Astrocyte of the spinal cord (primary cell): ENCODE data around the gene NKX2-1.
"Not testable (repeated sequence)": the region's sequence is repeated elsewhere in the genome, so short reads cannot be mapped to it uniquely, and the experiment has no call there.

Source experiments
- DNase-seq: peaks from one replicate; pipeline ENCODE4 v3.0.0; 2011; ENCODE audit warnings: low read depth, low spot score
- H3K4me3 ChIP-seq: 2 replicates; pipeline ENCODE4 v1.5.1; 2011; ENCODE audit warnings: low read depth, mild to moderate bottlenecking, low read length, moderate library complexity
- in situ Hi-C: cut with HindIII; loops from 2 replicates; pipeline ENCODE4 v1.10.0; 2017; ENCODE audit warnings: low sequenced_read_pairs
- TF ChIP-seq, protein P1 (sequence below): IDR thresholded peaks from 2 replicates; pipeline ENCODE4 v1.5.1; 2012; ENCODE audit warnings: low read depth, mild to moderate bottlenecking, low read length, inconsistent platforms

NKX2-1 gene

DNA sequence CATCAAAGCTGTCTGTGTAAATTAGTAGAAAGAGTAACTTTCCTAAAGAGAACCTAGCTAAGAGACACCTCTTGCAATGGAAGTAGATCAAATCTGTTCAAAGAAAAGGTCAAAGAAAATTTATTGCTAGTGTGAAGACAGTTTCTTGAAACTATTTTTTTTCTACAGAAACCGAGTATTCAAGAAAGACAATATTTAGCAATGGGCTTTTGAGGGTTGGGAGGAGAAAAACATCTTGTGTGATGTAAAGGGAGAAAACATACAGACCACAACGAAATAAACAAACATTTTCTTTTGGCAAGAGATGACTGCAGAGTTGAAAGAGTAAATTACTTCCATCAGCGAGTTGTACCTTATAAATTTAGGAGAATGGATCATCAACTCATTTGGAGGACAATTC is 24.4 kb downstream of the NKX2-1 start:
- TF ChIP-seq, protein P1, sequence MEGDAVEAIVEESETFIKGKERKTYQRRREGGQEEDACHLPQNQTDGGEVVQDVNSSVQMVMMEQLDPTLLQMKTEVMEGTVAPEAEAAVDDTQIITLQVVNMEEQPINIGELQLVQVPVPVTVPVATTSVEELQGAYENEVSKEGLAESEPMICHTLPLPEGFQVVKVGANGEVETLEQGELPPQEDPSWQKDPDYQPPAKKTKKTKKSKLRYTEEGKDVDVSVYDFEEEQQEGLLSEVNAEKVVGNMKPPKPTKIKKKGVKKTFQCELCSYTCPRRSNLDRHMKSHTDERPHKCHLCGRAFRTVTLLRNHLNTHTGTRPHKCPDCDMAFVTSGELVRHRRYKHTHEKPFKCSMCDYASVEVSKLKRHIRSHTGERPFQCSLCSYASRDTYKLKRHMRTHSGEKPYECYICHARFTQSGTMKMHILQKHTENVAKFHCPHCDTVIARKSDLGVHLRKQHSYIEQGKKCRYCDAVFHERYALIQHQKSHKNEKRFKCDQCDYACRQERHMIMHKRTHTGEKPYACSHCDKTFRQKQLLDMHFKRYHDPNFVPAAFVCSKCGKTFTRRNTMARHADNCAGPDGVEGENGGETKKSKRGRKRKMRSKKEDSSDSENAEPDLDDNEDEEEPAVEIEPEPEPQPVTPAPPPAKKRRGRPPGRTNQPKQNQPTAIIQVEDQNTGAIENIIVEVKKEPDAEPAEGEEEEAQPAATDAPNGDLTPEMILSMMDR = no peak
- no peak overlapping the region for H3K4me3 ChIP-seq
- in situ Hi-C loops = no loop called here
- DNase-seq = no peak

DNA sequence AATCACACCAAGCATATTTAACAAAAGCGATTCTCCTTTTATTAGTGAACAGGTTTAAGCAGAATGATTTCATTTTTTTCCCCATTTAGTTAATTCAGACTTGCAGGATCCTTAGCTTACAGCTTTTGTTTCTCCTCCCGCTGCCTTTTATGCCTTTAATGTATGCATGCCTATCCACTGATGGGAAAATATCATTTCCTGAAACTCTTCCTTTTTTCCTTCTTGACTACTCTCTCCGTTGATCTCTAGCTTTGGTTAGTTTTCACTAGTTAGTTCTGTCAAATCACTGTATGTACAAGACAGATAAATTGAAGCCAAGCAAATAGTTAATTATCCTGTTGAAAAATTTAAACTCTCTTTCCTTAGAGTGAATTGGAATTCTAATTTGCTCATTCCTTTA is 26.3 kb downstream of the NKX2-1 start:
- no peak overlapping the region for H3K4me3 ChIP-seq
- TF ChIP-seq, protein P1 = no peak
- in situ Hi-C loops = no loop called here
- no peak for DNase-seq

DNA sequence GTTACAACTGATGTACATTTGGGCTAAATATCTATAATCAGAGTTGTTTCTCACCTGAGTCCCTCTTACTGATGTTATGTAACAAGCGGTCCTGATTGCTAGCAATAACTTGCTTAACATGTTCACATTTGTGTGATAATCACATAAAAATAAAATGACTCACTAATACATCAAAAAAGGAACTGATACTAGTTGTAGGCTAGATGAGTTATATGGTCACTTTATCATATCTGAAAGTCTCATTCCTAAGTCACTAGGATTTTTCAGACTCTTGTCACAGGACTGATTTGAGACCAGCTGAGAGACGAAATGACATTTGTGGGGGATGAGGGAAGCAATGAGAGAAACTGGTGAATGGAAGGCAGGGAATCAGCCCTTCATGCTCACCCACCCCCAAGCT is 34.3 kb downstream of the NKX2-1 start:
- DNase-seq = no peak
- in situ Hi-C loops = no loop called here
- no peak overlapping the region for H3K4me3 ChIP-seq
- TF ChIP-seq, protein P1 = no peak

DNA sequence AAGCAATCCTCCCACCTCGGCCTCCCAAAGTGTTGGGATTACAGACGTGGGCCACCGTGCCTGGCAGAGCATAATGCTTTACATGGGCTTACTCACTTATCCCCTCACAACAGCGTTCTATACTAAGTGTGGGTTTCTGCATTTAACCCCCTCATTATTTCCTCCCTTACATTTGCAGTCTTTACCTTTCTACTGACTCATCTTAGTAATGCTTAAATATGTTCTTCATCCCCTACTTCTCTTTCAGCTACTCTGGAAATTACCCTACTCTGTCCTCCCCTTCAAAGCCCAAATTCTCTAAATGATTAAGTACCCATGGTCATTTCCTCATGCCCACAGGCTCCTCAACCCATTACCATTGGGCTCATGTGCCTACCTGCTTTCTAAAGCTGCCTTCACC is 40.7 kb downstream of the NKX2-1 start:
- in situ Hi-C loops = no loop called here
- H3K4me3 ChIP-seq = no peak overlapping the region
- DNase-seq = no peak
- TF ChIP-seq, protein P1 = no peak

DNA sequence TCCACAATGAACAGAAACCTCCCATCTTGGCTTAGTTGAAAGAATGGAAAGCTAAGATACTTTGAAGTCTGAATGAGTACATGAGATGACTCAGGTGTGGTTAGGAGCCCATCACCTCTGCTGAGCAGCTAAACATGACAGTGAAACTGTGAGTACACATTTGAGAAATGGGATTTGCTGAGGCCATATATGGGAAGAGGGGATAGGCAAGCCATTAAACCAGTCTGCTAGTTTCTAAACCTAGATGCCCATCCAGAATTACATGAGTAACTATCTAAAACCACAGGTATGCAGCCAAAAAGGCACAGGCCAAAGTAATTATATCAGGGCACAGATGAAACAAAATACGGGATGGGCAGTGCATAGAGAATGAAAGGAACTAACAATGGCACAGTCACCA is 41.2 kb downstream of the NKX2-1 start:
- H3K4me3 ChIP-seq = no peak overlapping the region
- TF ChIP-seq, protein P1 = no peak
- in situ Hi-C loops = no loop called here
- no peak for DNase-seq

DNA sequence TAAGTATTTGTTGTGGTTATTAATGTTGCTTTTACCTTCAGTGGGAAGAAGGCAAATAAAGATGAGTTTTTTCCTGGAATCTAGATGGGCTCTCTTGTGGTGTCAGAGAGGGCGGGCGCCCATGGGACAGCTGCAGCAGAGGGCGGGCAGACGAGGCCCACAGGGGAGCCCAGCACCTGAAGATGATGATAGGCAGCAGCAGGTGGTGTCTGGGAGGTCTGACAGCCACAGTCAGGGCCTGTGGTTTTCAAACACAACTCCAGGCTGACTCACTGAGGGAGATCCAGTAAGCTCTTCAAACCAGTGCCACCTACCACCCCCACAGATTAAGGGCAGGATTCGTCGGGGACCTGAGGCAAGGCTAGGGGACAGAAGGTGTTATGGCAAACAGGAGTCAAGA is 42.8 kb downstream of the NKX2-1 start:
- no peak overlapping the region for H3K4me3 ChIP-seq
- TF ChIP-seq, protein P1 = no peak
- in situ Hi-C loops = no loop called here
- no peak for DNase-seq

DNA sequence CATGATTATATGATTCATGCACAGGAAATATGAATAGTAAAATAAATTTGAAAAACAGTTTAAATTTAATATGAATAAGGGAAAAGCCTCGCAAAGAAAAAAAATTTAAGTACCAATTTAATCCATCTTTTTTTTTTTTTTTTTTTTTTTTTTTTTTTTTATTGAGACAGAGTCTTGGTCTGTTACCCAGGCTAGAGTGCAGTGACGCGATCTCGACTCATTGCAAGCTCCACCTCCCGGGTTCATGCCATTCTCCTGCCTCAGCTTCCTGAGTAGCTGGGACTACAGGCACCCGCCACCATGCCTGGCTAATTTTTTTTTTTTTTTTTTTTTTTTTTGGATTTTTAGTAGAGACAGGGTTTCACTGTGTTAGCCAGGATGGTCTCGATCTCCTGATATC is 44.0 kb downstream of the NKX2-1 start:
- in situ Hi-C loops, DNase-seq, H3K4me3 ChIP-seq: not testable (repeated sequence)
